Measurements from ENCODE around the gene EN1. TPM values are rescaled to one million over a fixed set of nuclear protein-coding genes. Genes with fewer than 3 reads are reported as not detected.
A peak's percentile ranks its signal among the peaks of the same experiment; 100 is the strongest.

EN1 gene
- total RNA-seq, 1 experiment from 2014 or later = not detected

- Histone ChIP-seq H3K9ac (ENCODE audit: low read length) (no peak overlapping the region), H3K79me2 (ENCODE audit: insufficient read depth, low read length) (no peaks in the 10 kb centered on the region), H3K36me3 (ENCODE audit: control insufficient read depth in 1 of 2, insufficient read depth in 2 of 2, low read length in 2 of 2) (no peaks in the 10 kb centered on the region), H3K9me3 (ENCODE audit: control insufficient read depth in 1 of 2, insufficient read depth in 1 of 2, low read depth in 1 of 2, low read length in 2 of 2) (no peaks in the 10 kb centered on the region), H3K27ac (ENCODE audit: low read depth, low read length) (no peak overlapping the region), H3K27me3 (ENCODE audit: insufficient read depth, low read length) (peaks cover 51% of the 10 kb centered on the region), H3K4me1 (ENCODE audit: control insufficient read depth in 1 of 2, insufficient read depth in 2 of 2, low read length in 2 of 2) (no peaks in the 10 kb centered on the region), H3K4me2 (ENCODE audit: low read length) (no peak overlapping the region), H3K9me2 (ENCODE audit: insufficient read depth) (no peaks in the 10 kb centered on the region), H3K4me3 (replicated peaks in 1 of 2; ENCODE audit: low read depth in 1 of 2, low read length in 2 of 2) (no peak overlapping the region), H4K20me1 (ENCODE audit: insufficient read depth) (no peaks in the 10 kb centered on the region), H2AFZ (ENCODE audit: low read depth, low read length, poor library complexity, severe bottlenecking) (no peak overlapping the region)
- no TSS peak for BruUV-seq (replicated peaks)
- ATAC-seq (peak; percentile 50; the same call in 1 of the 2 replicates), DNase-seq (ENCODE audit: low read depth, low spot score) (no peak)
- intact Hi-C loops (cut with micrococcal nuclease) = no loop called here
- TF ChIP-seq SIN3A (IDR thresholded peaks at IDR 0.05; ENCODE audit: low read depth) (no peak), SP1 (IDR thresholded peaks at IDR 0.05; ENCODE audit: low read depth) (no peak), EGR1 (IDR thresholded peaks at IDR 0.05; ENCODE audit: low read depth) (no peak), CBX3 (IDR thresholded peaks at IDR 0.05; ENCODE audit: low read depth) (no peak), REST (IDR thresholded peaks at IDR 0.05; ENCODE audit: low read depth) (no peak), EZH2 (IDR thresholded peaks at IDR 0.05) (no peak), MAX (IDR thresholded peaks at IDR 0.05) (no peak), YY1 (IDR thresholded peaks at IDR 0.05; ENCODE audit: extremely low read depth, insufficient replicate concordance, low read depth, low read length) (no peak), JUND (IDR thresholded peaks at IDR 0.05) (no peak), CTCF (IDR thresholded peaks at IDR 0.05 in 2 of 3, conservative IDR thresholded peaks at IDR 0.05 in 1 of 3; ENCODE audit: borderline replicate concordance in 1 of 3, insufficient read depth in 1 of 3, low read depth in 2 of 3, low read length in 2 of 3) (no peak), TCF7L2 (IDR thresholded peaks at IDR 0.05; ENCODE audit: borderline replicate concordance, extremely low read depth, insufficient read depth, insufficient read length) (no peak), EZH2phosphoT487 (IDR thresholded peaks at IDR 0.05; ENCODE audit: borderline replicate concordance) (no peak), FOSL1 (IDR thresholded peaks at IDR 0.05; ENCODE audit: low read depth) (no peak), CEBPB (IDR thresholded peaks at IDR 0.05; ENCODE audit: low read depth) (no peak), SRF (IDR thresholded peaks at IDR 0.05; ENCODE audit: low read depth) (no peak), ZBTB33 (IDR thresholded peaks at IDR 0.05; ENCODE audit: extremely low read depth, insufficient replicate concordance, low read length) (no peak), POLR2A (IDR thresholded peaks at IDR 0.05; ENCODE audit: borderline replicate concordance, extremely low read depth, insufficient read depth, insufficient read length) (no peak)
- ChIA-PET RAD21 (ENCODE audit: low non-redundant PET in 1 of 2, low total read pairs in 2 of 2, uncharacterized antibody in 2 of 2, unreplicated experiment in 2 of 2) (no interaction called here), CTCF (no interaction called here), POLR2A (no interaction called here)
These were observed 25.4 kb downstream of the EN1 start for GRCh38 chr2:118822015-118822414.
